Activated CD8-positive, alpha-beta memory T cell treated with anti-CD3 and anti-CD28 coated beads for 36 hours (primary cell): ENCODE data around the gene CACTIN. TPM values are rescaled to one million over a fixed set of nuclear protein-coding genes. Genes with fewer than 3 reads are reported as not detected.
"Not testable (repeated sequence)": the region's sequence is repeated elsewhere in the genome, so short reads cannot be mapped to it uniquely, and the experiment has no call there.

Experiments used
- CTCF ChIA-PET: fragments of 350-600 bp; sonication (Branson Sonifier 250); formaldehyde crosslinking; loops from one replicate; lab custom pipeline; 2021; ENCODE audit warnings: antibody characterized with exemption; lab: Charles Lee
- POLR2A ChIA-PET: fragments of 350-600 bp; sonication (Branson Sonifier 250); formaldehyde crosslinking; loops from one replicate; lab custom pipeline; 2021; ENCODE audit warnings: antibody characterized with exemption; lab: Charles Lee
- total RNA-seq, 2 experiments: library from RNA; stranded (reverse); gene quantifications; one replicate each; pipeline ENCODE4 v1.2.3, GENCODE V29; 2021

CACTIN gene
- total RNA-seq, 2 experiments from 2014 or later, result 36.7 to 38.1 TPM

- POLR2A ChIA-PET, result no interaction called here
- CTCF ChIA-PET, result interaction anchor here (1.2 kb wide), 1 partner anchor 28 kb away, joined by 3 read pairs; no protein-coding TSS in a partner anchor
Measured at GRCh38 chr19:3653081-3653795, 26.6 kb upstream of the CACTIN start.

- POLR2A ChIA-PET, result no interaction called here
- CTCF ChIA-PET, result no interaction called here
Measured at GRCh38 chr19:3652422-3652821, 25.8 kb upstream of the CACTIN start.

GRCh38 chr19:3651684-3652083 lies 25.1 kb upstream of the CACTIN start:
- CTCF ChIA-PET, result no interaction called here
- POLR2A ChIA-PET, result no interaction called here

DNA sequence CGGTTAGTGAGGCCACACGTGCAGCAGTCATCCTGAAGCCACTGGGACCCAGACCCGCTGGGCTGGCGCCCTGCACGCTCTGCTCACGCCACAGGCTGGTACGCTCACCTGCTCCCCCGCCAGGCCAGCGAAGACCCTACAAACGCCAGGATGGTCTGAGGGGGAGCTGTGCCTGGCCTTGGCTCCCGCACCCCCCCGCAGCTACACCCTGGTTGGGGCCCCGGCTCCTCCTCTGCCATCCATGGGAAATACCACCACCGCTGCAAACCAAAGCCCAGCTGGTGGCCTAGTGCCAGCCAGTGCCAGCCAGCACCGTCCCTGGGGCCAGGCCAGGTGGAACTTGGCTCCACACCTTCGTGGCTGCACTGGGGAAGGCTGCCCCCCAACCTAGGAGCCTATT lies 23.3 kb upstream of the CACTIN start:
- CTCF ChIA-PET, result no interaction called here
- POLR2A ChIA-PET, result no interaction called here

GRCh38 chr19:3648037-3648905 lies 21.7 kb upstream of the CACTIN start:
- ChIA-PET CTCF (no interaction called here), POLR2A (no interaction called here)

DNA sequence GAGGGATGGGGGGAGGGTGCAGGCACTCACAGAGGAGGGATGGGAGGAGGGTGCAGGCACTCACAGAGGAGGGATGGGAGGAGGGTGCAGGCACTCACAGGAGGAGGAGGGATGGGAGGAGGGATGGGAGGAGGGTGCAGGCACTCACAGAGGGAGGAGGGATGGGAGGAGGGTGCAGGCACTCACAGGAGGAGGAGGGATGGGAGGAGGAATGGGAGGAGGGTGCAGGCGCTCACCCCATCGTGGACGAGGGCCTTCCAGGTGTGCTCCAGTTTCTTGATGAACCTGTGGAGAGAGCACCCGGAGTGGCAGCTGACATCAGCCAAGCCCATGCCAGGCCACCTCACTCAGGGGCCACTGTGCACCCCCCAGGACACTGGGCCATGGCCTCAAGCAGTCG lies 20.5 kb upstream of the CACTIN start:
- CTCF ChIA-PET, POLR2A ChIA-PET: not testable (repeated sequence)

- ChIA-PET CTCF (no interaction called here), POLR2A (no interaction called here)
Measured at GRCh38 chr19:3646336-3647092, 19.9 kb upstream of the CACTIN start.

DNA sequence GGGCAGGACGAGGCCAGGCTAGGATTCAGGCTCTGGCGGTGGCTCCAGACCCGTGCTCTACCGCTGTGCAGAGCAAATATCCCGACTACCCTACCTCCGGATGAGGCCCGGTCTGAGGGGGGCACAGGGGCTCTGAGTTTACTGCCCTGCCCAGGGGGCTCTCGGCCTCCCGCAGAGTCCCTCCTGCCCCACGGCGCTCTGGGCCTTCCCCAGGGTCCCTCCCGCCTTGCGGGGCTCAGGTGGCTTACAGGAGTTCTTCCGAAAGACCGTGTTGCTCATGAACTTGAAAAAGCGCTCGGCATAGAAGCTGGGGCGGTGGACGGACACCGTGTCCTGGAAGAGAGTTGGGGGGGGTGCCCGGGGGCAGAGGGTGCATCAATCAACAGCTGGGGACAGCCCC lies 19.1 kb upstream of the CACTIN start:
- ChIA-PET CTCF (no interaction called here), POLR2A (no interaction called here)

DNA sequence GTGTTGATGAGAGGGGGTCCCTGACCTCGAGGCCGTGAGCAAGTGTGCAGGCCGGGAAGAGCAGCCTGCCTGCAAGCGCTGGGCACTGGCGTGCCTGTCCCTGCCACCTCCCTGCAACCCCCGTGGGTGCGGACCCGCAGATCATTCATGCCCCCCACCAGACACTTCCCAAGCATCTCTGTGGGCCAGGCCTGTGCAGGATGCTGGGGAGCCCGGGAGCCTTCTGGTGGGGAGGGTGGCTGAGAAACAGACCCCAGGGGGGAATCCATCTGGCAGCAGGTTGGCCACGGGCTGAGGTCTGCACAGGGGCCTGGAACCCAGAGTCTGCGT lies 18.4 kb upstream of the CACTIN start:
- ChIA-PET POLR2A (no interaction called here), CTCF (no interaction called here)

GRCh38 chr19:3644351-3645066 lies 17.9 kb upstream of the CACTIN start:
- ChIA-PET POLR2A (no interaction called here), CTCF (no interaction called here)

GRCh38 chr19:3643674-3644313 lies 17.2 kb upstream of the CACTIN start:
- ChIA-PET POLR2A (no interaction called here), CTCF (no interaction called here)

GRCh38 chr19:3642987-3643673 lies 16.5 kb upstream of the CACTIN start:
- ChIA-PET POLR2A (no interaction called here), CTCF (no interaction called here)

- ChIA-PET POLR2A (no interaction called here), CTCF (interaction anchor here (0.6 kb wide), 1 partner anchor 42 kb away, joined by 3 read pairs; no protein-coding TSS in a partner anchor)
Measured at GRCh38 chr19:3642296-3642695, 15.7 kb upstream of the CACTIN start.

DNA sequence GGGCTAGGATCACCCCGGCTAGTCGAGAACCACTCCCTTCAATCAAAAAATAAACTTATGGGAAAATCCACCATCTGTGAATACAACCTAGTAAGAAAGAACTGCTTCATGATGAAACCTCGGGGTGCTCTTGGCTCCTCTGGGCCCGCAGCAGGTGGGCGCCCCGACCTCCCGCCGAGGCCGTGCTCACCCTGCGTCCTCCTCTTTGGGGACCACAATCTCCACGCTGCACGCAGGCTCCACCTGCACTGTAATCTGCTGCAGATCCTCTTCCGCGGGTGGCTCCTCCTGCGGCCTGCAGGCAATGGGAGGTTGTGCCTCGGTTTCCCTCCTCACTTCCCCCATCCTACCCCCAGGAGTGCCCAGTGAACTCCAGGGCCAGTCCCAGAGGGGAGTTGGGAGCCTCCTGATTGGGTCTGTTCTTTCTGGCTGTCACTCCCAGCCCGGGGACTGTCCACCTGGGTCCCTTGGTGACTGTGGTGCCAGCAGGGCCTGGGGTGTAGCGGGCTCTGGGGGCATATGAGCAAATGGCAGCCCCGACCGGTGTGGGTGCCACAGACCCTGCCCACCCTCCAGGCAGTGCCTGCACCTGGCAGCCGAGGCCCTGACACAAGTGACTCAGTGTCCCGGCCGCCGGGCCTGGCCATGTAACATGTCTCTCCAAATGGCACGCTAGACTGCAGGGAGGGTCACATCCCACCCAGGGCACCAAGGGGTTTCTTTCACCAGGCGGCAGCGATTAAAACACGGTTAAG lies 15.1 kb upstream of the CACTIN start:
- CTCF ChIA-PET, result interaction anchor here (0.6 kb wide), 1 partner anchor 43 kb away, joined by 3 read pairs; no protein-coding TSS in a partner anchor
- POLR2A ChIA-PET, result no interaction called here

DNA sequence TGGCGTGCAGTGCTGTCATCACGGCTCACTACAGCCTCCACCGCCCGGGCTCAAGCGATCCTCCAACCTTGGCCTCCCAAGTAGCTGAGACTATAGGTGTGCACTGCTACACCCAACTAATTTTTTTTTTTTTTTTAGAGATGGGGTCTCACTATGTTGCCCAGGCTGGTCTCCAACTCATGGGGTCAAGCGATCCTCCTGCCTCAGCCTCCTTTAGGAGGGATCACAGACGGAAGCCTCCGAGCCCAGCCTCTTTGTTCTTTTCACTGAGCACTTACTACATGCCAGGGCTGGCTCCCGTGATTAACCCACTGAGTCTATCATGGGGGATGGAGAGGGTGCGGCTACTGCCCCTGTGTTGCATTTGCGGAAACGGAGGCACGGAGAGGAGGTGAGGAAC lies 12.9 kb upstream of the CACTIN start:
- CTCF ChIA-PET, result interaction anchor here (1.2 kb wide), 1 partner anchor 27 kb away, joined by 5 read pairs; no protein-coding TSS in a partner anchor

DNA sequence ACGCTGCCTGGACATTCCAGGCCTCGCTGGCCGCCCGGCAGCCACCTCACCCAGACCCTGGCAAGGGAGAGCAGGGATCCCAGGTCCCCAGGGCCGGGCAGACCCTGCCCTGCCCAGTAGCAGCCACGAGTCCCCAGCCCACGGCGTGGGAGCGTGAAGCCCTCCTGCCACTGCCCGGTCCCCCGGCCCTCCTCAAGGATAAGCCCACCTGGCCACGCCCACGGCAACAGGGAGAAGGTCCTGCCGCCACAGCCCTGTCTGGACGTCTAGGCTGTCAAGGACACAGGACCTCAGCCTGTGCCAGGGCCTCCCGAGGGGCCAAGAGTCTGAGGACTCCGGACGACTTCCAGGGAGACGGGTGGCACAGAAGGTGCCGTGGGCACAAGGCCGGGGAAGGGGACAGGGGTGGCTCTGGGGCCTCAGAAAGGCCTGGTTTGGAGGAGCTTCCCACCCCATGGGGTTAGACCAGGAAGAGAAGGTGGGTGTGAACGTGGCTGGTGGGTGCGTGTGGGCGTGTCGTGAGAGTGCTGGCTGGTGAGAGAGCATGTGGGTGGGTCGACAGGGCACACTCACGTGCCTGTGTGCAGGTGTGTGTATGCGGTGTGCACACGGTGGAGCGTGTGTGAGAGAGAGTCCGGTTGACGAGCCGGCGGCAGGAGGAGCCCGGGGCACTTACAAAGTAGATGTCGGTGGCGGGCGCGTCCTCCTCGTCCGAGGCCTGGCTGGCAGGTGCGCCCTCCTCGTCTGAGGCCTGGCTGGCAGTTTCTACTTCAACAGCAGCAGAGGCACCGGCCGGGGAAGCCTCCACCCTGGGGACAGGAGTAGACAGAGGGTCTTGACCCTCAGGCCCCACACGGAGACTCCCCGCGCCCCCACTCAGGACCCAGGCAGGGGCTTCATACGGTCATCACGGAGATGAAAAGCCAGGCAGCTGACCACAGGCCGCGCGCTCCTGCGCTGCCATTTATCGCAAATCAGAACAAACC lies 11.9 kb upstream of the CACTIN start:
- POLR2A ChIA-PET, result no interaction called here
- CTCF ChIA-PET, result interaction anchor here (0.6 kb wide), 1 partner anchor 900 kb away, joined by 3 read pairs; no protein-coding TSS in a partner anchor

More for the DNA sequence above, 12.9 kb upstream of the CACTIN start:
- POLR2A ChIA-PET, result no interaction called here
